GM12878 (cell line): ENCODE results near the gene POLR2L.

Experiments used
- BCL11A ChIP-seq: IDR thresholded peaks from 2 replicates; pipeline ENCODE4 v1.6.1; 2011; ENCODE audit warnings: low read depth, low read length
- EZH2 ChIP-seq: IDR thresholded peaks from 2 replicates; pipeline ENCODE4 v1.6.1; 2012; ENCODE audit warnings: low read depth, mild to moderate bottlenecking, control low read depth, inconsistent platforms, low read length, borderline replicate concordance; ENCODE audit not compliant: control insufficient read depth
- HDGF ChIP-seq: fragments of 450-650 bp; IDR thresholded peaks from 2 replicates; pipeline ENCODE4 v1.6.1; 2016; ENCODE audit warnings: antibody characterized with exemption
- HSF1 ChIP-seq: fragments of 150-350 bp; IDR thresholded peaks from 2 replicates; pipeline ENCODE4 v1.6.1; 2014; ENCODE audit warnings: mild to moderate bottlenecking, low read depth, low read length
- NFYB ChIP-seq: IDR thresholded peaks from 2 replicates; pipeline ENCODE4 v1.6.1; 2011; ENCODE audit warnings: low read depth, mild to moderate bottlenecking, low read length, improper control_type of control experiment, moderate library complexity; ENCODE audit not compliant: insufficient read depth
- PBX3 ChIP-seq: IDR thresholded peaks from 2 replicates; pipeline ENCODE4 v1.6.1; 2011; ENCODE audit warnings: mild to moderate bottlenecking, low read depth, low read length, moderate library complexity; ENCODE audit not compliant: insufficient replicate concordance
- POLR2A ChIP-seq: IDR thresholded peaks from 2 replicates; pipeline ENCODE4 v1.6.1; 2011; ENCODE audit warnings: low read depth, mild to moderate bottlenecking, low read length
- RCOR1 ChIP-seq: conservative IDR thresholded peaks from 2 replicates; pipeline ENCODE4 v1.6.1; 2012; ENCODE audit warnings: low read depth, low read length, improper control_type of control experiment
- SPI1 ChIP-seq: IDR thresholded peaks from 2 replicates; pipeline ENCODE4 v1.6.1; 2011; ENCODE audit warnings: low read depth, mild to moderate bottlenecking, low read length, moderate library complexity, borderline replicate concordance; ENCODE audit not compliant: insufficient read depth
- ZBTB33 ChIP-seq: fragments of 450-650 bp; IDR thresholded peaks from 2 replicates; pipeline ENCODE4 v1.6.1; 2017; ENCODE audit warnings: mild to moderate bottlenecking
- ZNF274 ChIP-seq: IDR thresholded peaks from one replicate; pipeline ENCODE4 v1.8.0; 2011; ENCODE audit not compliant: insufficient read length, insufficient read depth
- ZNF384 ChIP-seq: IDR thresholded peaks from 2 replicates; pipeline ENCODE4 v1.6.1; 2012; ENCODE audit warnings: low read depth, mild to moderate bottlenecking, low read length, improper control_type of control experiment, borderline replicate concordance
- ZNF592 ChIP-seq: fragments of 450-650 bp; IDR thresholded peaks from 2 replicates; pipeline ENCODE4 v1.6.1; 2017; ENCODE audit warnings: mild to moderate bottlenecking, moderate library complexity

GRCh38 chr11:809287-810039 lies 32.9 kb downstream of the POLR2L start, which contains the start of gene RPLP2:
- no peak for TF ChIP-seq ZBTB33
- TF ChIP-seq HSF1: no peak
- no peak for TF ChIP-seq ZNF384
- peak; percentile 89 for TF ChIP-seq POLR2A
- peak; percentile 93 for TF ChIP-seq NFYB
- TF ChIP-seq ZNF274: no peak
- TF ChIP-seq PBX3: peak; percentile 42
- TF ChIP-seq EZH2: no peak
- no peak for TF ChIP-seq SPI1
- TF ChIP-seq HDGF: peak; percentile 89; the same call in 1 of the 2 replicates
- TF ChIP-seq ZNF592: no peak
- 0 out of 2 replicates have a peak, but pooled peaks have one; percentile 11 for TF ChIP-seq BCL11A
- TF ChIP-seq RCOR1: no peak
